Activated CD8-positive, alpha-beta memory T cell treated with anti-CD3 and anti-CD28 coated beads for 36 hours (primary cell): ENCODE data around the gene SLC10A2. TPM values are rescaled to one million over a fixed set of nuclear protein-coding genes. Genes with fewer than 3 reads are reported as not detected.
"Not testable (repeated sequence)": the region's sequence is repeated elsewhere in the genome, so short reads cannot be mapped to it uniquely, and the experiment has no call there.

Experiments used
- CTCF ChIA-PET: fragments of 350-600 bp; sonication (Branson Sonifier 250); formaldehyde crosslinking; loops from one replicate; lab custom pipeline; 2021; ENCODE audit warnings: antibody characterized with exemption; lab: Charles Lee
- POLR2A ChIA-PET: fragments of 350-600 bp; sonication (Branson Sonifier 250); formaldehyde crosslinking; loops from one replicate; lab custom pipeline; 2021; ENCODE audit warnings: antibody characterized with exemption; lab: Charles Lee
- total RNA-seq, 2 experiments: library from RNA; stranded (reverse); gene quantifications; one replicate each; pipeline ENCODE4 v1.2.3, GENCODE V29; 2021

The SLC10A2 gene
- total RNA-seq, result not detected

- ChIA-PET POLR2A (no interaction called here), CTCF (no interaction called here)
Measured at GRCh38 chr13:103066079-103066780, at the start of gene SLC10A2. Gene SLC10A2 (minus strand): TSS chr13:103066417. CDS start chr13:103066249, 168 bp downstream.

GRCh38 chr13:103107580-103107979 lies 41.4 kb upstream of the SLC10A2 start:
- CTCF ChIA-PET, result no interaction called here
- POLR2A ChIA-PET, result no interaction called here

- CTCF ChIA-PET, result no interaction called here
- POLR2A ChIA-PET, result no interaction called here
Measured at GRCh38 chr13:103104340-103104739, 38.1 kb upstream of the SLC10A2 start.

- CTCF ChIA-PET, POLR2A ChIA-PET: not testable (repeated sequence)
Measured at GRCh38 chr13:103103456-103103855, 37.2 kb upstream of the SLC10A2 start.

GRCh38 chr13:103102482-103102881 lies 36.3 kb upstream of the SLC10A2 start:
- POLR2A ChIA-PET, result no interaction called here
- CTCF ChIA-PET, result no interaction called here

GRCh38 chr13:103101901-103102300 lies 35.7 kb upstream of the SLC10A2 start:
- POLR2A ChIA-PET, result no interaction called here
- CTCF ChIA-PET, result no interaction called here

GRCh38 chr13:103101500-103101899 lies 35.3 kb upstream of the SLC10A2 start:
- ChIA-PET POLR2A (no interaction called here), CTCF (no interaction called here)

- ChIA-PET CTCF (no interaction called here), POLR2A (no interaction called here)
Measured at GRCh38 chr13:103100830-103101229, 34.6 kb upstream of the SLC10A2 start.

- CTCF ChIA-PET, result no interaction called here
- POLR2A ChIA-PET, result no interaction called here
Measured at GRCh38 chr13:103099722-103100293, 33.6 kb upstream of the SLC10A2 start.

- POLR2A ChIA-PET, result no interaction called here
- CTCF ChIA-PET, result no interaction called here
Measured at GRCh38 chr13:103098535-103098934, 32.3 kb upstream of the SLC10A2 start.

GRCh38 chr13:103097366-103097928 lies 31.2 kb upstream of the SLC10A2 start:
- ChIA-PET CTCF (no interaction called here), POLR2A (no interaction called here)

- CTCF ChIA-PET, POLR2A ChIA-PET: not testable (repeated sequence)
Measured at GRCh38 chr13:103093649-103094048, 27.4 kb upstream of the SLC10A2 start.

GRCh38 chr13:103087275-103087674 lies 21.1 kb upstream of the SLC10A2 start:
- ChIA-PET POLR2A (no interaction called here), CTCF (no interaction called here)

- POLR2A ChIA-PET, result no interaction called here
- CTCF ChIA-PET, result no interaction called here
Measured at GRCh38 chr13:103081435-103081834, 15.2 kb upstream of the SLC10A2 start.

GRCh38 chr13:103078158-103078557 lies 11.9 kb upstream of the SLC10A2 start:
- CTCF ChIA-PET, result no interaction called here
- POLR2A ChIA-PET, result no interaction called here

GRCh38 chr13:103068836-103069235 lies 2.6 kb upstream of the SLC10A2 start:
- ChIA-PET POLR2A (no interaction called here), CTCF (no interaction called here)

- ChIA-PET POLR2A (no interaction called here), CTCF (no interaction called here)
Measured at GRCh38 chr13:103067751-103068555, 1.7 kb upstream of the SLC10A2 start.

- CTCF ChIA-PET, result no interaction called here
- POLR2A ChIA-PET, result no interaction called here
Measured at GRCh38 chr13:103066781-103067345, 646 bp upstream of the SLC10A2 start.

- CTCF ChIA-PET, result no interaction called here
- POLR2A ChIA-PET, result no interaction called here
Measured at GRCh38 chr13:103063376-103063775, 2.8 kb downstream of the SLC10A2 start.

GRCh38 chr13:103062079-103062478 lies 4.1 kb downstream of the SLC10A2 start:
- ChIA-PET POLR2A (no interaction called here), CTCF (no interaction called here)
